GM18951 (cell line): ENCODE measurements around the gene TMPRSS6.
"Not testable (repeated sequence)": the region's sequence is repeated elsewhere in the genome, so short reads cannot be mapped to it uniquely, and the experiment has no call there.

Experiments
- POLR2A ChIP-seq: IDR thresholded peaks from 4 replicates; pipeline ENCODE4 v1.6.1; 2011; ENCODE audit warnings: mild to moderate bottlenecking; ENCODE audit not compliant: insufficient read length, insufficient read depth; ENCODE audit errors: extremely low read depth
- in situ Hi-C: fragments of 300-500 bp; cut with MboI; formaldehyde crosslinking; loops from one replicate; pipeline ENCODE4 v1.12.0; 2022; ENCODE audit warnings: low sequenced_read_pairs, mixed read lengths, inconsistent platforms; ENCODE audit not compliant: unreplicated experiment

Gene TMPRSS6

GRCh38 chr22:37084385-37084784, 25.1 kb downstream of the TMPRSS6 start:
- no peak for TF ChIP-seq POLR2A
- in situ Hi-C loops: no loop called here

- no peak for TF ChIP-seq POLR2A
- in situ Hi-C loops: no loop called here
Observed at GRCh38 chr22:37083914-37084313, 25.6 kb downstream of the TMPRSS6 start.

GRCh38 chr22:37082251-37082873, 27.2 kb downstream of the TMPRSS6 start:
- no peak for TF ChIP-seq POLR2A
- in situ Hi-C loops: no loop called here

GRCh38 chr22:37080838-37081237, 28.7 kb downstream of the TMPRSS6 start:
- no peak for TF ChIP-seq POLR2A
- in situ Hi-C loops: no loop called here

GRCh38 chr22:37080438-37080837, 29.1 kb downstream of the TMPRSS6 start:
- in situ Hi-C loops: no loop called here
- no peak for TF ChIP-seq POLR2A

- TF ChIP-seq POLR2A: no peak
- in situ Hi-C loops: no loop called here
Observed at GRCh38 chr22:37079668-37080171, 29.8 kb downstream of the TMPRSS6 start.

GRCh38 chr22:37079158-37079557, 30.4 kb downstream of the TMPRSS6 start:
- no peak for TF ChIP-seq POLR2A
- in situ Hi-C loops: no loop called here

- in situ Hi-C loops: no loop called here
- no peak for TF ChIP-seq POLR2A
Observed at GRCh38 chr22:37077802-37078448, 31.6 kb downstream of the TMPRSS6 start.

- no peak for TF ChIP-seq POLR2A
- in situ Hi-C loops: no loop called here
Observed at GRCh38 chr22:37075822-37076433, 33.6 kb downstream of the TMPRSS6 start.

GRCh38 chr22:37075046-37075445, 34.5 kb downstream of the TMPRSS6 start:
- TF ChIP-seq POLR2A: no peak
- in situ Hi-C loops: no loop called here

- no peak for TF ChIP-seq POLR2A
- in situ Hi-C loops: no loop called here
Observed at GRCh38 chr22:37074537-37074936, 35.0 kb downstream of the TMPRSS6 start.

- no peak for TF ChIP-seq POLR2A
- in situ Hi-C loops: no loop called here
Observed at GRCh38 chr22:37072673-37073072, 36.8 kb downstream of the TMPRSS6 start.

GRCh38 chr22:37071850-37072592, 37.5 kb downstream of the TMPRSS6 start:
- in situ Hi-C loops: not testable (repeated sequence)
